ENCODE data around the gene ANKRD33. TPM values are rescaled to one million over a fixed set of nuclear protein-coding genes. Genes with fewer than 3 reads are reported as not detected.

ANKRD33 gene
- total and polyA plus RNA-seq, 2 of the 13 experiments (the other 11 are each of a cell fraction or from before 2014, with no cell fraction given): 0.04 TPM; not detected in 1

- Histone ChIP-seq H3K36me3 (replicated peaks in 1 of 2; ENCODE audit: control insufficient read depth in 1 of 2, insufficient read depth in 2 of 2, low read length in 2 of 2) (no peaks in the 10 kb centered on the region), H3K4me2 (ENCODE audit: low read depth, low read length) (0 out of 2 replicates have a peak overlapping the region, but pooled peaks have one; percentile 14), H3K9ac (ENCODE audit: insufficient read depth, low read depth, low read length) (no peak overlapping the region), H3K79me2 (ENCODE audit: insufficient read depth, low read length) (no peaks in the 10 kb centered on the region), H4K20me1 (ENCODE audit: insufficient read depth, low read length) (no peaks in the 10 kb centered on the region), H3K4me3 (replicated peaks in 1 of 3; ENCODE audit: insufficient read depth in 1 of 3, low read depth in 2 of 3, low read length in 3 of 3) (no peak overlapping the region), H3K27ac (ENCODE audit: extremely low read length, insufficient read depth, low read length) (no peak overlapping the region), H3K27me3 (ENCODE audit: control insufficient read depth in 1 of 2, insufficient read depth in 2 of 2, low read length in 2 of 2) (peaks cover 0 to 14% of the 10 kb centered on the region in 2 experiments; a peak in 4 of 5 replicates), H3K4me1 (ENCODE audit: insufficient read depth, low read length) (peaks cover 37% of the 10 kb centered on the region), H3K9me3 (ENCODE audit: low read length) (no peaks in the 10 kb centered on the region), H2AFZ (ENCODE audit: low read length) (no peak overlapping the region)
- ChIA-PET CTCF (ENCODE audit: low intra/inter-chr PET ratio, low total read pairs) (interaction anchor here (2.3 kb wide), 1 partner anchor 55 kb away, joined by 36 read pairs; no protein-coding TSS in a partner anchor), POLR2A (no interaction called here)
- no peak for FAIRE-seq
- no TSS peak for BruUV-seq (replicated peaks)
- in situ Hi-C loops (cut with HindIII; ENCODE audit: extremely low pct_ligation_motif_present, low pct_unique_long_range_greater_than_20kb) (no loop called here), intact Hi-C loops (cut with micrococcal nuclease; ENCODE audit: unreplicated experiment) (loop anchor here (1.0 kb wide), 1 partner anchor 55 kb away; no protein-coding TSS in a partner anchor)
- no peak for TF ChIP-seq MTF2 (CRISPR knock-in tag; IDR thresholded peaks at IDR 0.05; ENCODE audit: borderline replicate concordance)
- TF ChIP-seq ZNF556 (CRISPR knock-in tag; IDR thresholded peaks at IDR 0.05; ENCODE audit: borderline replicate concordance): no peak
- no peak for TF ChIP-seq MAX (IDR thresholded peaks at IDR 0.05)
- TF ChIP-seq ISX (CRISPR knock-in tag; conservative IDR thresholded peaks at IDR 0.05): no peak
- TF ChIP-seq ZNF777 (CRISPR knock-in tag; IDR thresholded peaks at IDR 0.05): no peak
- TF ChIP-seq ZNF546 (CRISPR knock-in tag; conservative IDR thresholded peaks at IDR 0.05): no peak
- no peak for TF ChIP-seq PTBP1 (IDR thresholded peaks at IDR 0.05; ENCODE audit: low read depth, low read length, poor library complexity, severe bottlenecking)
- TF ChIP-seq, protein P1, sequence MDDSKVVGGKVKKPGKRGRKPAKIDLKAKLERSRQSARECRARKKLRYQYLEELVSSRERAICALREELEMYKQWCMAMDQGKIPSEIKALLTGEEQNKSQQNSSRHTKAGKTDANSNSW (CRISPR knock-in tag; IDR thresholded peaks at IDR 0.05; ENCODE audit: borderline replicate concordance): no peak
- 5% methylated on average over 2 of the region's 3 CpGs for WGBS (ENCODE audit: low lambda C conversion rate)
- no peak for ATAC-seq
- no peak for DNase-seq (ENCODE audit: low spot score)
These were observed 37.6 kb downstream of the ANKRD33 start for GRCh38 chr12:51925346-51926063.
